ENCODE data around the gene TMPRSS9.

The TMPRSS9 gene

GRCh38 chr19:2320049-2320448 is 40.0 kb upstream of the TMPRSS9 start:
- Histone ChIP-seq H3K4me3 (ENCODE audit: low read depth, low read length) (no peak overlapping the region), H3K36me3 (ENCODE audit: control insufficient read depth, insufficient read depth, low read length) (no peaks in the 10 kb centered on the region), H3K4me2 (ENCODE audit: low read length) (no peak overlapping the region), H3K27me3 (ENCODE audit: control insufficient read depth, insufficient read depth, low read length) (no peaks in the 10 kb centered on the region), H2AFZ (no peak overlapping the region), H3K4me1 (no peaks in the 10 kb centered on the region), H3K9me3 (ENCODE audit: control insufficient read depth, low read length) (no peaks in the 10 kb centered on the region), H3K27ac (no peak overlapping the region), H3K79me2 (no peaks in the 10 kb centered on the region), H3K9ac (no peak overlapping the region)
- no peak for TF ChIP-seq CTCF (IDR thresholded peaks at IDR 0.05)

- no peaks in the 10 kb centered on the region for H3K27me3 ChIP-seq (ENCODE audit: control insufficient read depth, insufficient read depth, low read length)
- no peak overlapping the region for H3K4me3 ChIP-seq (ENCODE audit: low read depth, low read length)
- H3K79me2 ChIP-seq: no peaks in the 10 kb centered on the region
- H3K4me1 ChIP-seq: no peaks in the 10 kb centered on the region
- TF ChIP-seq CTCF (IDR thresholded peaks at IDR 0.05): no peak
- no peak overlapping the region for H3K9ac ChIP-seq
- H3K36me3 ChIP-seq (ENCODE audit: control insufficient read depth, insufficient read depth, low read length): no peaks in the 10 kb centered on the region
- no peak overlapping the region for H3K4me2 ChIP-seq (ENCODE audit: low read length)
- H2AFZ ChIP-seq: no peak overlapping the region
- no peak overlapping the region for H3K27ac ChIP-seq
- H3K9me3 ChIP-seq (ENCODE audit: control insufficient read depth, low read length): no peaks in the 10 kb centered on the region
These were observed 39.1 kb upstream of the TMPRSS9 start for GRCh38 chr19:2320939-2321338.

GRCh38 chr19:2321565-2322283 is 38.3 kb upstream of the TMPRSS9 start:
- Histone ChIP-seq H3K9me3 (ENCODE audit: control insufficient read depth, low read length) (no peaks in the 10 kb centered on the region), H3K9ac (no peak overlapping the region), H3K36me3 (ENCODE audit: control insufficient read depth, insufficient read depth, low read length) (no peaks in the 10 kb centered on the region), H3K4me2 (ENCODE audit: low read length) (no peak overlapping the region), H2AFZ (no peak overlapping the region), H3K79me2 (no peaks in the 10 kb centered on the region), H3K4me1 (no peaks in the 10 kb centered on the region), H3K27ac (no peak overlapping the region), H3K27me3 (ENCODE audit: control insufficient read depth, insufficient read depth, low read length) (no peaks in the 10 kb centered on the region), H3K4me3 (ENCODE audit: low read depth, low read length) (no peak overlapping the region)
- no peak for TF ChIP-seq CTCF (IDR thresholded peaks at IDR 0.05)

- H3K9me3 ChIP-seq (ENCODE audit: control insufficient read depth, low read length): no peaks in the 10 kb centered on the region
- no peak for TF ChIP-seq CTCF (IDR thresholded peaks at IDR 0.05)
- H3K27me3 ChIP-seq (ENCODE audit: control insufficient read depth, insufficient read depth, low read length): no peaks in the 10 kb centered on the region
- H3K27ac ChIP-seq: no peak overlapping the region
- no peak overlapping the region for H3K4me2 ChIP-seq (ENCODE audit: low read length)
- peaks cover 8% of the 10 kb centered on the region for H3K4me1 ChIP-seq
- H3K4me3 ChIP-seq (ENCODE audit: low read depth, low read length): no peak overlapping the region
- H3K79me2 ChIP-seq: peaks cover 4% of the 10 kb centered on the region
- H2AFZ ChIP-seq: no peak overlapping the region
- no peaks in the 10 kb centered on the region for H3K36me3 ChIP-seq (ENCODE audit: control insufficient read depth, insufficient read depth, low read length)
- H3K9ac ChIP-seq: no peak overlapping the region
These were observed 36.4 kb upstream of the TMPRSS9 start for GRCh38 chr19:2323707-2324106.
